ENCODE data around the gene HSCB. TPM values are rescaled to one million over a fixed set of nuclear protein-coding genes. Genes with fewer than 3 reads are reported as not detected.
"Not testable (repeated sequence)": the region's sequence is repeated elsewhere in the genome, so short reads cannot be mapped to it uniquely, and the experiment has no call there.

The HSCB gene
- total RNA-seq, 4 donors from 2014 or later, result 14.4 to 24.9 (median 16.3) TPM

DNA sequence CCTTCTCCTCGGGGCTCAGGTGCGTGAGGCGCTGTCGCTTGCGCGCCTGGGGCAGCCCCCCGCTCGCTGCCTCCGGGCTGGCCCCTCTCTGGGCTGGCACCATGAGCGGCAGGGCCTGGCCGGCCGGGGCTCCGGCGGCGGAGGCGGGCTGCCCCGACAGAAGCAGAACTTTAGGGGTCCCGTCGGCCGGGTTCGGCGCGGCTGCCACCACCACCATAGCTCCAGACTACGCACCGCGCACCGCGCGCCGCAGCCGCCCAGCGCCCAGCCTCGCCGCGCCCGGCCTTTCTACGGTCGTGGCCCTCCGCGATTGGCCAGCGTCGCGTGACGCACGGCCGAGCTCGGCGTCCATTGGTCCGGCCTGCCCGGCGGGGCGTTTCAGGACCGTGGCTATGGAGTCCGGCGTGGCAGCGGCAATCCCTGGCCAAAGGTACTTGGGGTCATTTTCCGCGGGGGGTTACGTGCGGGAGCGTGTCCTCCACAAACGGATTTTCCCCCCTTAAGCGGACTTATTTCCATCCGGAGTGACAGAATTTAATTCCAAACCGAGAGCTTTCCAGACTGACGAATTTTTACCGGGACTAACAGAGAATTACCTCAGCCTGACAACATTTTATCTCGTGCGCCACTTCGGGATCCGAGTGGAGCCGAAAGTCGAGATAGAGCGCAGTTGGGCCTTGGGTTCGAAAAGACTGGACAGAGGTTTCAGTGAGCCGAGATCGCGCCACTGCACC, 58.6 kb downstream of the HSCB start, which contains the start of gene XBP1:
XBP1 (minus strand) TSS at position 262 of the 734 bp plus-strand sequence.
- Histone ChIP-seq H3K9me3 (no peaks in the 10 kb centered on the region), H3K27ac (peak within 1 kb of the TSS; percentile 95 to 100 (median 100)), H3K4me3 (peak within 1 kb of the TSS; percentile 67 to 100 (median 92)), H3K4me1 (peaks cover 20 to 79% (median 31%) of the 10 kb centered on the region in 3 donors), H3K36me3 (peaks cover 9 to 31% (median 16%) of the 10 kb centered on the region in 3 donors), H3K27me3 (no peaks in the 10 kb centered on the region)
- intact Hi-C loops (cut with DNase I), result no loop called here
- DNase-seq, result peak; percentile 58
- WGBS, 2 donors, result 0 to 1% methylated on average over 10 to 19 of the region's 78 CpGs
- TF ChIP-seq POLR2A (IDR thresholded peaks at IDR 0.05), result peak in 3 of 4 donors; percentile 98 to 100 (median 99)
- TF ChIP-seq, protein P1, sequence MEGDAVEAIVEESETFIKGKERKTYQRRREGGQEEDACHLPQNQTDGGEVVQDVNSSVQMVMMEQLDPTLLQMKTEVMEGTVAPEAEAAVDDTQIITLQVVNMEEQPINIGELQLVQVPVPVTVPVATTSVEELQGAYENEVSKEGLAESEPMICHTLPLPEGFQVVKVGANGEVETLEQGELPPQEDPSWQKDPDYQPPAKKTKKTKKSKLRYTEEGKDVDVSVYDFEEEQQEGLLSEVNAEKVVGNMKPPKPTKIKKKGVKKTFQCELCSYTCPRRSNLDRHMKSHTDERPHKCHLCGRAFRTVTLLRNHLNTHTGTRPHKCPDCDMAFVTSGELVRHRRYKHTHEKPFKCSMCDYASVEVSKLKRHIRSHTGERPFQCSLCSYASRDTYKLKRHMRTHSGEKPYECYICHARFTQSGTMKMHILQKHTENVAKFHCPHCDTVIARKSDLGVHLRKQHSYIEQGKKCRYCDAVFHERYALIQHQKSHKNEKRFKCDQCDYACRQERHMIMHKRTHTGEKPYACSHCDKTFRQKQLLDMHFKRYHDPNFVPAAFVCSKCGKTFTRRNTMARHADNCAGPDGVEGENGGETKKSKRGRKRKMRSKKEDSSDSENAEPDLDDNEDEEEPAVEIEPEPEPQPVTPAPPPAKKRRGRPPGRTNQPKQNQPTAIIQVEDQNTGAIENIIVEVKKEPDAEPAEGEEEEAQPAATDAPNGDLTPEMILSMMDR (IDR thresholded peaks at IDR 0.05), result no peak

DNA sequence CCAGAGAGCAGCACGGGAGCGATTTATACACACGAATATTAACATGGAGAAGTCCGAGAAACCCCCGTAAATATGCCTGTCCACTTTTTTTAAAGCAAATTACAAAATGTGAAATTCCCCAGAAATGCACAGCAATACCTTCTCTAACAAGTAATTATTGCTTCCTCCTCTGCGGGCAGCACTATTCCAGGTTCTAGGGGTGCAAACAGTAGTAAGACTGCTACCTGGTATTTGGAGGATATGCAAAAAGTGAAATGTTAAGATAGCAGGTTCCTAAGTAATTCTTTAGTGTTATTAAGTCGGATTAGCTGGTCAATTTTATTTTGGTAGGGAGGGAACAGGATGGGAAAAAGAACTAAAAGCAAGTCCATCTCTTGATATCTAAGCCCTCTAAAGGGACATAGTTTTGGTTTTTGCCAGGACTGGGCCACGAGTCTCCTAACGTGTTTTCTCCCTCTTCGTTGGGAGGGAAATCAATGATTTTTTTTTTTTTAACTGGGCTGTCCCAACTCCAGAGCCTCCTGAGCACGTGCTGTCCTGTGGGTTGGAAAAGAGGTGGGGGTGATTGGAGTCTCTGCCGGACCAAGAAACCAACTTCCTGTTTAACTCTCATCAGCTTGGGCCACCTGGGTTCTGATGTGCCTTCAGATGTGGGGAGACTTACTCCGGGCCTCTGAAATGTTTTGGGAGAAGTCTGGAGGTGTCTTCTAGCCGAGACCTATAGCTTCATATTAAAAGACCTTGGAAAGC, 60.2 kb downstream of the HSCB start:
- Histone ChIP-seq H3K36me3 (peaks cover 0 to 15% (median 4%) of the 10 kb centered on the region in 3 donors), H3K9me3 (no peaks in the 10 kb centered on the region), H3K4me1 (peaks cover 20 to 65% (median 31%) of the 10 kb centered on the region in 3 donors), H3K27ac (peak overlapping the region; percentile 50 to 100 (median 97)), H3K4me3 (peak overlapping the region in 3 of 4 donors; percentile 88 to 100 (median 97)), H3K27me3 (no peaks in the 10 kb centered on the region)
- WGBS, 2 donors, result 45 to 49% methylated on average over 14 of the region's 14 CpGs
- no peak for DNase-seq
- intact Hi-C loops (cut with DNase I), result no loop called here
- TF ChIP-seq, protein P1 (IDR thresholded peaks at IDR 0.05), result no peak
- TF ChIP-seq POLR2A (IDR thresholded peaks at IDR 0.05), result no peak

DNA sequence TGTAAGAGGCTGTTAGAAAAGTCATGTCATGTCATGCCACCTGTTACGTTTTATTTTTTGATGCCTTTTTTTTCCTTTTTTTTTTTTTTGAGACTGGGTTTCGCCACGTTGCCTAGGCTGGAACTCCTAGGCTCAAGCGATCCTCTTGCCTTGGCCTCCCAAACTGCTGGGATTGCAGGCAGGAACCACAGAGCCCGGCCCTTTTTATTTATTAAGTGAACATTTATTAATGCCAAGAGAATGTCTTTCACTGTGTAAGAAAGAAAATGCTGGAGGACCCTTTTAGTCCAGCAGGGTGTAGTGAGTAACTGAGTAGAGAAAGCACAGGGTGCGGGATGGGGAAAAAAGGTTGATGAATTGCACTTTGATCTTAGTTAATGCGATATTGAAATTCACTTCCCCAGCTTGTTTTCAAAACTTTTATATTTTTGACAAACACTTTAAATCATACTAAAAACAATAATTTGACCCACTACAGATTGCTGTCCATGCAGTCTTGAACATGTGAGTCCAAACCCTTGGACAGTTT, 60.8 kb downstream of the HSCB start:
- TF ChIP-seq POLR2A (IDR thresholded peaks at IDR 0.05), result no peak
- TF ChIP-seq, protein P1 (IDR thresholded peaks at IDR 0.05), result no peak
- peaks cover 20 to 59% (median 26%) of the 10 kb centered on the region in 3 donors for H3K4me1 ChIP-seq
- no peaks in the 10 kb centered on the region for H3K9me3 ChIP-seq
- DNase-seq, result no peak
- no peaks in the 10 kb centered on the region for H3K27me3 ChIP-seq
- intact Hi-C loops (cut with DNase I), result no loop called here
- WGBS, 2 donors, result 52 to 67% methylated on average over 7 of the region's 7 CpGs
- H3K27ac ChIP-seq, result peak overlapping the region in 2 of 4 donors; percentile 99 to 100
- peaks cover 0 to 9% (median 0%) of the 10 kb centered on the region in 3 donors for H3K36me3 ChIP-seq
- H3K4me3 ChIP-seq, result no peak overlapping the region

DNA sequence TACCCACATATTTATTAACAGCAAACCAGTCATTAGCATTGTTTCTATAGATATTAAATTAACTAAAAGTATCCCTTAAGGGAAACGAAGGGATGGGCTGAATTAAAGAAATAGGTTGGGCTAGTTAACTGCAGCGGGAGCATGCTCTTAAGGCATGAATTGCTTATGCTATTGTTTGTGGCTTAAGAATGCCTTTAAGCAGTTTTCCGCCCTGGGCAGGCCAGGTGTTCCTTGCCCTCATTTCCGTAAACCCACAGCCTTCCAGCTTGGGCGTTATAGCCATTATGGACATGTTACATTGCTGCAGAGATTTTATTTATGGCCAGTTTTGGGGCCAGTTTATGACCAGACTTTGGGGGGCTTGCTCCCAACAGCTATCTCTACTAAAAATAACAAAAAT, 63.6 kb downstream of the HSCB start:
- DNase-seq; H3K9me3 ChIP-seq; H3K36me3 ChIP-seq; H3K4me3 ChIP-seq; H3K27ac ChIP-seq; intact Hi-C loops (cut with DNase I); H3K27me3 ChIP-seq: not testable (repeated sequence)
- WGBS, 2 donors, result 52 to 72% methylated on average over 5 of the region's 5 CpGs
- H3K4me1 ChIP-seq, result peaks cover 13 to 46% (median 14%) of the 10 kb centered on the region in 3 donors

Other genes starting within 250 kb of the HSCB start
- gene TTC28, start 62.2 kb upstream of the HSCB start, total RNA-seq, result 10 to 100 TPM in 1 of 4 donors, 1 to 10 TPM in 3; 6.0 to 21.4 (median 7.7) TPM
- 10 to 100 TPM in 2 of 4 donors, 1 to 10 TPM in 2; 6.6 to 17.4 (median 11.2) TPM for gene CHEK2, start 219 bp upstream of the HSCB start, total RNA-seq
- gene CCDC117, start 30.7 kb downstream of the HSCB start, total RNA-seq, result 10 to 100 TPM in 3 of 4 donors, 1 to 10 TPM in 1; 9.8 to 15.4 (median 14.4) TPM
- gene XBP1, start 58.5 kb downstream of the HSCB start, total RNA-seq, result 100 to 1,000 TPM; 111 to 166 (median 131) TPM
- 10 to 100 TPM in 1 of 4 donors, 1 to 10 TPM in 3; 6.6 to 10.9 (median 7.2) TPM for gene ZNRF3, start 141.5 kb downstream of the HSCB start, total RNA-seq